ENCODE measurements around the gene DUSP9.

GRCh38 chrX:153693216-153694086 is 46.4 kb downstream of the DUSP9 start:
- TF ChIP-seq CTCF (IDR thresholded peaks at IDR 0.05) (no peak), POLR2A (IDR thresholded peaks at IDR 0.05) (no peak)

All from testis (tissue), 2 donors.